Upper lobe of right lung (tissue), 1 donor: ENCODE data around the gene NTPCR. TPM values are rescaled to one million over a fixed set of nuclear protein-coding genes. Genes with fewer than 3 reads are reported as not detected.

Source experiments
- ATAC-seq: fragments of 200-7000 bp; cut with Tn5 transposase; one replicate; pipeline ENCODE4 v1.9.1; 2020; ENCODE audit warnings: mild to moderate bottlenecking, moderate library complexity
- DNase-seq: peaks from one replicate; pipeline ENCODE4 v3.0.0-alpha.2; 2020
- H3K27ac ChIP-seq: fragments of 200-600 bp; one replicate; pipeline ENCODE4 v1.8.0; 2022
- H3K27me3 ChIP-seq: fragments of 200-600 bp; one replicate; pipeline ENCODE4 v1.8.0; 2022; ENCODE audit warnings: mild to moderate bottlenecking
- H3K36me3 ChIP-seq: fragments of 200-600 bp; one replicate; pipeline ENCODE4 v1.8.0; 2022
- H3K4me1 ChIP-seq: fragments of 200-600 bp; one replicate; pipeline ENCODE4 v1.8.0; 2022
- H3K4me3 ChIP-seq: fragments of 200-600 bp; one replicate; pipeline ENCODE4 v1.8.0; 2022; ENCODE audit warnings: mild to moderate bottlenecking
- H3K9me3 ChIP-seq: fragments of 200-600 bp; one replicate; pipeline ENCODE4 v1.8.0; 2022
- intact Hi-C: fragments of 100-400 bp; cut with DNase I; formaldehyde crosslinking; loops from one replicate; pipeline ENCODE4 v1.11.0; 2022
- total RNA-seq: library from RNA; stranded (reverse); fragmentation: NEBNext Ultra II Directional; extraction: Animal tissue kit (Norgen Biotek cat#: 25700); gene quantifications from one replicate; pipeline ENCODE4 v1.2.1, GENCODE V29; 2021
- TF ChIP-seq, protein P1 (sequence below): fragments of 200-600 bp; IDR thresholded peaks from one replicate; pipeline ENCODE4 v1.8.0; 2022; ENCODE audit warnings: antibody characterized with exemption
- donor health status: DM: no; HTN: yes; CAD: no; lungs with severe emphysema.

Gene NTPCR
- total RNA-seq, 1 donor from 2014 or later, result 28.7 TPM

DNA sequence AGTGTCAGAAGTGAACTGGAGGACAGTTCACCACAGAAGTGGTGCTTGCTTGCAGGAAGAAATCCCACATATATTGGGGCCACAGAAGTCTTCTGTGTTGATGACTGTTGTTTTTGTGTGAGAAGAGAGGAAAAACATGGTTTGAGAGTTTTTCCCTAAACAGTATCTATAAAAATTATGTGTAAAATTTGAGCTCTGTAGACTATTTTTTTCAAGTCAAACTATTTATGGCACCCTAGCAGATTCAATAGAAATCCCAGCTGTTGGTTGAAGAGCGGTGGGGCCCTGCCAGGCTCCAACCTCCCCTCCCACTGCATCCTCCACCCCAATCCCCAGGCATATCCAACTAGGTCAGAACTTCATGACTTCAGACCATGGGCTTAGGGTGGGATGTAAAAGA, 61.6 kb downstream of the NTPCR start:
- intact Hi-C loops, result no loop called here
- Histone ChIP-seq H3K9me3 (no peaks in the 10 kb centered on the region), H3K4me1 (no peaks in the 10 kb centered on the region), H3K4me3 (no peak overlapping the region), H3K27me3 (no peaks in the 10 kb centered on the region), H3K36me3 (no peaks in the 10 kb centered on the region), H3K27ac (no peak overlapping the region)
- ATAC-seq, result no peak
- no peak for DNase-seq
- TF ChIP-seq, protein P1, sequence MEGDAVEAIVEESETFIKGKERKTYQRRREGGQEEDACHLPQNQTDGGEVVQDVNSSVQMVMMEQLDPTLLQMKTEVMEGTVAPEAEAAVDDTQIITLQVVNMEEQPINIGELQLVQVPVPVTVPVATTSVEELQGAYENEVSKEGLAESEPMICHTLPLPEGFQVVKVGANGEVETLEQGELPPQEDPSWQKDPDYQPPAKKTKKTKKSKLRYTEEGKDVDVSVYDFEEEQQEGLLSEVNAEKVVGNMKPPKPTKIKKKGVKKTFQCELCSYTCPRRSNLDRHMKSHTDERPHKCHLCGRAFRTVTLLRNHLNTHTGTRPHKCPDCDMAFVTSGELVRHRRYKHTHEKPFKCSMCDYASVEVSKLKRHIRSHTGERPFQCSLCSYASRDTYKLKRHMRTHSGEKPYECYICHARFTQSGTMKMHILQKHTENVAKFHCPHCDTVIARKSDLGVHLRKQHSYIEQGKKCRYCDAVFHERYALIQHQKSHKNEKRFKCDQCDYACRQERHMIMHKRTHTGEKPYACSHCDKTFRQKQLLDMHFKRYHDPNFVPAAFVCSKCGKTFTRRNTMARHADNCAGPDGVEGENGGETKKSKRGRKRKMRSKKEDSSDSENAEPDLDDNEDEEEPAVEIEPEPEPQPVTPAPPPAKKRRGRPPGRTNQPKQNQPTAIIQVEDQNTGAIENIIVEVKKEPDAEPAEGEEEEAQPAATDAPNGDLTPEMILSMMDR, result no peak

DNA sequence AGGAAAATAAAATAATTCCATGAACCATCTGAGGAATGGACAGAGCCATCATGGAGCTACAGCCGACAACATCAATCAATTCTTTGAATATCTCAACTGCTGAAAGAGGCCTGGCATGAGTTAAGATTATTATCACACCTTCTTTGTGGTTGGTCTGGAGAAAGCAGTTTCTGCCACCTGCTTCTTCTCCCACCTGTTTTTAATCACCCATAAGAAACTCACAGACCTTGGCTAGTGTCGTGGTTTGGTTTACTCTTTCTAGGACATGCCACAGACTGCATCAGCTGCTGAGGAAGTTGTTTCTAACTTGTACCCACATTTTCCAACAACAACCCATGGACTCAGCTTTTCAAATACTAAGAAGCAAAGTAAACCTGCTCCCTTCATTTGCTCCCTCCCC, 65.6 kb downstream of the NTPCR start:
- TF ChIP-seq, protein P1, result no peak
- Histone ChIP-seq H3K4me3 (no peak overlapping the region), H3K27me3 (no peaks in the 10 kb centered on the region), H3K4me1 (no peaks in the 10 kb centered on the region), H3K27ac (no peak overlapping the region), H3K36me3 (no peaks in the 10 kb centered on the region), H3K9me3 (no peaks in the 10 kb centered on the region)
- ATAC-seq (no peak), DNase-seq (no peak)
- intact Hi-C loops, result no loop called here

DNA sequence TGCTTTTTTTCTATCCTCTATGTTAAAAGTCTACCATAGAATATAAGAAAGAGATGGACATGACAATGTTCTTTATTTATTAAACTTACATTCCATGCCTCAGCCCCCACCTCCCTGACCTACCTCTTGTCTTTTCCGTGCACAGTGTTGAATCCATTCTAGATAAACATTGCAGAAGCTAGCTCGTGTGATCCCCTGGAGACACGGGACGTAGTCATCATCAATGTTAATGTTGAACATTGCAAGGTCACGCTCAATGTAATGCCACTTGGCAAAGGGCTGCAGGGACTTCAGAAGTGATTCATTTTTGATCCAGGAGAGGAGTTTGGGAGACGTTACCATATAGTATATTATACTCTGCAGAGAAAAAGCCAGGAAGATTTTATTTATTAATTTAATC, 66.4 kb downstream of the NTPCR start:
- no peak for ATAC-seq
- no peaks in the 10 kb centered on the region for H3K4me1 ChIP-seq
- H3K4me3 ChIP-seq, result no peak overlapping the region
- no peak for DNase-seq
- no peaks in the 10 kb centered on the region for H3K27me3 ChIP-seq
- H3K27ac ChIP-seq, result no peak overlapping the region
- H3K9me3 ChIP-seq, result no peaks in the 10 kb centered on the region
- H3K36me3 ChIP-seq, result no peaks in the 10 kb centered on the region
- intact Hi-C loops, result no loop called here
- TF ChIP-seq, protein P1, result no peak

DNA sequence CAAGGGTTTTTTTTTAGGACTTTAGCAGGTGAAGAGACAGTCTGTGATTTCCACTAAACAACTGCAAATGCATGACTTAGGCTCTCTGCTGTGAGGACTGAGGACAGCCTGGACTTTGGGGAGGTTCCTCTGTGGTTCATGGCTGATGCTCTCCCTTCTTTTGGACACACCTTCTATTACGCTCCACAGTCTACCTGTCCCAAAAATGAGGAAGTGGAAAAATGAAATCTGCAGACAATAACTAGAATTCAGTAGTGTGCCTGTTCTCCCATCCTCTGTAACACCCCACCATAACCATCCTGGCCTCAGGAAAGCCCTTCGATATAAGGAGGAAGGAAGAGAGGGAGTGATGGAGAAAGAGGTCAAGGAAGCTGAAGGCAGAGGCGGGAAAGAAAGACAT, 68.7 kb downstream of the NTPCR start:
- intact Hi-C loops, result no loop called here
- Histone ChIP-seq H3K9me3 (no peaks in the 10 kb centered on the region), H3K36me3 (no peaks in the 10 kb centered on the region), H3K27me3 (no peaks in the 10 kb centered on the region), H3K4me1 (no peaks in the 10 kb centered on the region), H3K4me3 (no peak overlapping the region), H3K27ac (no peak overlapping the region)
- ATAC-seq (no peak), DNase-seq (no peak)
- TF ChIP-seq, protein P1, result no peak

DNA sequence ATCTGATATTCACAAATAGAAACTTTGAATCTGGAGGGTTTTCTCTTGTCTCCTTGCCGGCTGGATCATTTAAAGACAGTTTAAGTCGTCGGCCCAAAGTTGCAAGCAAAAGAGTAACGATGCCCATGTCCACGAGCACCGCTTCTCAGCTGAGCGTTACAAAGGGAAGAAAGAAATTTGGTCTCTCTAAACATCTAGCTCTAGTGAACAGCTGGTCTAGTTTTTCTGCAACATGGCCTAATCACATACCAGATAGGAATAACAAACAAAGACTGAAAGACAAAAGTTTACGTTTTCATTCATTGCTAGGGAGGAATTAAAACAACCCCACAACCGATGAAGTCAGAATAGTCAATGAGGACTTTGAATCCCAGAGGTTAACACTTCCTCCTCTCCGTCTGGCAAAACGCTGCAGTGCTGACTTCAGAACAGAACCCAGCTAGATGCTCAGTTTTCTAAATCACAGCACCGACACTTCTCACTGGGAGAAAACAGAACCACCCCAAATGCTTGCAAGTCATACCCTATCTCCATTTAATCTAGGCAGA, 69.4 kb downstream of the NTPCR start:
- H3K4me1 ChIP-seq, result no peaks in the 10 kb centered on the region

More for the DNA sequence above, 69.4 kb downstream of the NTPCR start:
- ATAC-seq, result no peak
- intact Hi-C loops, result no loop called here
- Histone ChIP-seq H3K27me3 (no peaks in the 10 kb centered on the region), H3K36me3 (no peaks in the 10 kb centered on the region), H3K27ac (no peak overlapping the region), H3K9me3 (no peaks in the 10 kb centered on the region), H3K4me3 (no peak overlapping the region)
- TF ChIP-seq, protein P1, result no peak
- DNase-seq, result no peak
